Measurements from ENCODE around the gene TM2D1.
"Not testable (repeated sequence)": the region's sequence is repeated elsewhere in the genome, so short reads cannot be mapped to it uniquely, and the experiment has no call there.

TM2D1 gene

GRCh38 chr1:61741711-61742619 lies 17.0 kb upstream of the TM2D1 start, which contains the start of gene PATJ:
PATJ (plus strand) TSS chr1:61742480; CDS start chr1:61762893, 20,413 bp downstream.
- no peak for TF ChIP-seq CTCF (IDR thresholded peaks at IDR 0.05)
- H3K27ac ChIP-seq, result peak within 1 kb of the TSS; percentile 80 to 98
- no peak for DNase-seq (ENCODE audit: low spot score)

GRCh38 chr1:61740751-61741700 lies 16.1 kb upstream of the TM2D1 start:
- peak overlapping the region; percentile 80 to 98 for H3K27ac ChIP-seq
- no peak for DNase-seq (ENCODE audit: low spot score)
- TF ChIP-seq CTCF (IDR thresholded peaks at IDR 0.05), result no peak
- peak overlapping the region; percentile 96 for H3K4me3 ChIP-seq

More at GRCh38 chr1:61741711-61742619, 17.0 kb upstream of the TM2D1 start, which contains the start of gene PATJ:
- peak within 1 kb of the TSS; percentile 96 for H3K4me3 ChIP-seq

GRCh38 chr1:61732726-61733125 lies 7.8 kb upstream of the TM2D1 start:
- no peak for TF ChIP-seq CTCF (IDR thresholded peaks at IDR 0.05)
- Histone ChIP-seq H3K4me3 (no peak overlapping the region), H3K27ac (no peak overlapping the region)
- DNase-seq (ENCODE audit: low spot score), result no peak

GRCh38 chr1:61730679-61731078 lies 5.7 kb upstream of the TM2D1 start:
- not testable (repeated sequence) for H3K27ac ChIP-seq; H3K4me3 ChIP-seq; DNase-seq (ENCODE audit: low spot score)

GRCh38 chr1:61727544-61727943 lies 2.6 kb upstream of the TM2D1 start:
- H3K4me3 ChIP-seq, result no peak overlapping the region
- DNase-seq (ENCODE audit: low spot score), result no peak
- no peak for TF ChIP-seq CTCF (IDR thresholded peaks at IDR 0.05)
- H3K27ac ChIP-seq, result no peak overlapping the region

GRCh38 chr1:61724506-61724812 lies 482 bp downstream of the TM2D1 start:
- peak overlapping the region; percentile 91 to 97 for H3K27ac ChIP-seq
- DNase-seq (ENCODE audit: low spot score), result no peak
- no peak for TF ChIP-seq CTCF (IDR thresholded peaks at IDR 0.05)
- H3K4me3 ChIP-seq, result peak overlapping the region; percentile 98

GRCh38 chr1:61718996-61719663 lies 5.8 kb downstream of the TM2D1 start:
- not testable (repeated sequence) for H3K27ac ChIP-seq

More at GRCh38 chr1:61718996-61719663, 5.8 kb downstream of the TM2D1 start:
- DNase-seq (ENCODE audit: low spot score); H3K4me3 ChIP-seq: not testable (repeated sequence)
